NB4 (cell line): ENCODE results near the gene APMAP.

ENCODE experiments used
- CTCF ChIP-seq: IDR thresholded peaks from one replicate; pipeline ENCODE4 v1.5.1; 2012; ENCODE audit warnings: low read depth, low read length
- POLR2A ChIP-seq: IDR thresholded peaks from 2 replicates; pipeline ENCODE4 v1.6.1; 2011; ENCODE audit warnings: mild to moderate bottlenecking; ENCODE audit not compliant: insufficient read length; ENCODE audit errors: extremely low read depth

- TF ChIP-seq CTCF (no peak), POLR2A (no peak)
Measured at GRCh38 chr20:24915892-24916291, 76.7 kb downstream of the APMAP start.
